Keratinocyte (primary cell): ENCODE results near the gene LRRC4C.

Experiments used
- EZH2 ChIP-seq: IDR thresholded peaks from one replicate; pipeline ENCODE4 v1.6.1; 2012; ENCODE audit warnings: inconsistent platforms, mild to moderate bottlenecking, low read length, moderate library complexity
- TF ChIP-seq, protein P1 (sequence below), 3 experiments: IDR thresholded peaks in 1 of 3; conservative IDR thresholded peaks in 1 of 3; optimal IDR thresholded peaks in 1 of 3; 2 replicates in 2 of 3; 3 replicates in 1 of 3; pipeline versions ENCODE3 to v1.5.1; 2011; ENCODE audit warnings: low read length in 3 of 3, mild to moderate bottlenecking in 3 of 3, moderate library complexity in 2 of 3, control low read depth in 1 of 3, inconsistent platforms in 1 of 3; ENCODE audit not compliant: insufficient read depth in 2 of 3; ENCODE audit errors: extremely low read depth in 1 of 3

DNA sequence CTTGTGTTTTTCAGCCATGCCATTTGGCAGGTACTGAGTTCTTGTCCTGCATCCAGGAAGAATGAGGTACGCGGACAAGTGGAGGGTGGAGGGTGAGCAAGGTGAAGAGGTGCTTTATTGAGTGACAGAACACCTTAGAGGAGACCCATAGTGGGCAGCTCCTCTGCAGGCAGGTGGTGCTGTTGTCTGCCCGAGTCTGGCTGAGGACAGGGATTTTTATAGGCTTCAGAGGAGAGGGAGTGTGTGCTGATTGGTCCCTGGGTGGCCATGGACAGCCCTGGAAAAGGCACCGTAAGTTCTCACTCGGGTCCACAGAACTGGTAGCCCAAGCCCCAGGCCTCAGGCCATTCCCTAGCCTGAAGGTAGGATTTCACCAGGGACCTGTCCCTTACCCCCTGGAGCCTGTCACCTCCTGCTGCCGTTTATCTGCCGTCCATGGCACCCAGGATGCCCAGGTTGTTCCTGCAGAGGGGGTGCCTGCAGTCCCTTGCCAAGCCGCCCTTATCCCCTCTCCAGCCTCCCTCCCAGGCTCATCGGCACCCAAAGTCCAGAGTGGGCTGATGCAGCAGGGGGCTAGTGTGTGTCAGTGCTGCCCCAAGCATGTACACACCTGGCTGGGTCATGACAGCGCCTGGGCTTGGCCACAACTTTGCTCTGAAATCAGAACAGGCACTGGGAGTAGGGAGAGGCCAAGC is 213.6 kb downstream of the LRRC4C start:
- TF ChIP-seq, protein P1, sequence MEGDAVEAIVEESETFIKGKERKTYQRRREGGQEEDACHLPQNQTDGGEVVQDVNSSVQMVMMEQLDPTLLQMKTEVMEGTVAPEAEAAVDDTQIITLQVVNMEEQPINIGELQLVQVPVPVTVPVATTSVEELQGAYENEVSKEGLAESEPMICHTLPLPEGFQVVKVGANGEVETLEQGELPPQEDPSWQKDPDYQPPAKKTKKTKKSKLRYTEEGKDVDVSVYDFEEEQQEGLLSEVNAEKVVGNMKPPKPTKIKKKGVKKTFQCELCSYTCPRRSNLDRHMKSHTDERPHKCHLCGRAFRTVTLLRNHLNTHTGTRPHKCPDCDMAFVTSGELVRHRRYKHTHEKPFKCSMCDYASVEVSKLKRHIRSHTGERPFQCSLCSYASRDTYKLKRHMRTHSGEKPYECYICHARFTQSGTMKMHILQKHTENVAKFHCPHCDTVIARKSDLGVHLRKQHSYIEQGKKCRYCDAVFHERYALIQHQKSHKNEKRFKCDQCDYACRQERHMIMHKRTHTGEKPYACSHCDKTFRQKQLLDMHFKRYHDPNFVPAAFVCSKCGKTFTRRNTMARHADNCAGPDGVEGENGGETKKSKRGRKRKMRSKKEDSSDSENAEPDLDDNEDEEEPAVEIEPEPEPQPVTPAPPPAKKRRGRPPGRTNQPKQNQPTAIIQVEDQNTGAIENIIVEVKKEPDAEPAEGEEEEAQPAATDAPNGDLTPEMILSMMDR (optimal IDR thresholded peaks at IDR 0.05 in 1 of 3, IDR thresholded peaks at IDR 0.05 in 1 of 3, conservative IDR thresholded peaks at IDR 0.05 in 1 of 3; ENCODE audit: extremely low read depth in 1 of 3, insufficient read depth in 2 of 3, low read length in 3 of 3), result no peak
- TF ChIP-seq EZH2, result no peak
